ENCODE measurements around the gene WNT9B.

- TF ChIP-seq CTCF (conservative IDR thresholded peaks at IDR 0.05; ENCODE audit: low read depth, low read length) (no peak), EZH2 (IDR thresholded peaks at IDR 0.05; ENCODE audit: borderline replicate concordance, low read depth, low read length, poor library complexity, severe bottlenecking) (no peak)
Observed at GRCh38 chr17:46869296-46869695, 17.9 kb downstream of the WNT9B start.

Data from A673 (cell line).